Hepatocyte (in vitro differentiated cells): ENCODE results near the gene SHTN1. TPM values are rescaled to one million over a fixed set of nuclear protein-coding genes. Genes with fewer than 3 reads are reported as not detected.

ENCODE experiments used
- DNase-seq: peaks from one replicate; pipeline ENCODE4 v3.0.0-alpha.2; 2016; ENCODE audit warnings: low spot score
- H2AFZ ChIP-seq: fragments of 200-600 bp; sonication (generic); 2 replicates; pipeline ENCODE4 v1.6.0; 2016; ENCODE audit warnings: antibody characterized with exemption, mild to moderate bottlenecking
- H3K27ac ChIP-seq: fragments of 200-600 bp; sonication (generic); 2 replicates; pipeline ENCODE4 v1.5.1; 2016; ENCODE audit warnings: mild to moderate bottlenecking
- H3K27me3 ChIP-seq: fragments of 200-600 bp; sonication (generic); 2 replicates; pipeline ENCODE4 v1.6.1; 2016
- H3K36me3 ChIP-seq: fragments of 200-600 bp; sonication (generic); replicated peaks from 2 replicates; pipeline ENCODE4 v1.5.1; 2016; ENCODE audit warnings: low read depth; ENCODE audit not compliant: insufficient read depth
- H3K4me1 ChIP-seq: fragments of 200-600 bp; sonication (generic); 2 replicates; pipeline ENCODE4 v1.5.1; 2016; ENCODE audit warnings: mild to moderate bottlenecking, moderate library complexity; ENCODE audit not compliant: insufficient read depth
- H3K4me2 ChIP-seq: fragments of 200-600 bp; sonication (generic); 2 replicates; pipeline ENCODE4 v1.6.0; 2016
- H3K4me3 ChIP-seq: fragments of 200-600 bp; sonication (generic); 2 replicates; pipeline ENCODE4 v1.5.1; 2016; ENCODE audit warnings: mild to moderate bottlenecking
- H3K79me2 ChIP-seq: fragments of 200-600 bp; sonication (generic); 2 replicates; pipeline ENCODE4 v1.6.0; 2017; ENCODE audit warnings: mild to moderate bottlenecking
- H3K9me2 ChIP-seq: fragments of 200-600 bp; sonication (generic); replicated peaks from 2 replicates; pipeline ENCODE4 v1.6.0; 2017; ENCODE audit warnings: mild to moderate bottlenecking; ENCODE audit not compliant: insufficient read depth
- H3K9me3 ChIP-seq: fragments of 200-600 bp; sonication (generic); 2 replicates; pipeline ENCODE4 v1.5.1; 2016; ENCODE audit warnings: low read depth, mild to moderate bottlenecking
- H4K20me1 ChIP-seq: fragments of 200-600 bp; sonication (generic); 2 replicates; pipeline ENCODE4 v1.6.0; 2016; ENCODE audit warnings: mild to moderate bottlenecking; ENCODE audit not compliant: insufficient read depth, poor library complexity, severe bottlenecking
- EZH2 ChIP-seq: fragments of 200-600 bp; sonication (generic); IDR thresholded peaks from 2 replicates; pipeline ENCODE4 v1.6.1; 2016; ENCODE audit warnings: antibody characterized with exemption, mild to moderate bottlenecking, borderline replicate concordance
- EZH2phosphoT487 ChIP-seq: fragments of 200-600 bp; sonication (generic); IDR thresholded peaks from one replicate; pipeline ENCODE4 v1.6.1; 2018; ENCODE audit warnings: antibody characterized with exemption, mild to moderate bottlenecking, low read depth, moderate library complexity; ENCODE audit not compliant: unreplicated experiment, severe bottlenecking
- WGBS: methylation state at CpG from one replicate; pipeline ENCODE4 v1.1.6; 2016; ENCODE audit warnings: low lambda C conversion rate; ENCODE audit errors: missing lambda C conversion rate; 5-methylcytosine and 5-hydroxymethylcytosine counted together
- polyA plus RNA-seq: library from polyadenylated mRNA; unstranded; fragments of >200 nt; fragmentation: Nextera tagmentation; extraction: Ambion mirVana; gene quantifications from 2 replicates; pipeline ENCODE4 v1.2.1, GENCODE V29; 2016
- total RNA-seq: library from RNA; depleted of rRNA; stranded (reverse); fragments of >200 nt; gene quantifications from 2 replicates; pipeline ENCODE4 v1.2.3, GENCODE V29; 2014
- TF ChIP-seq, protein P1 (sequence below): fragments of 200-600 bp; sonication (generic); IDR thresholded peaks from 2 replicates; pipeline ENCODE4 v1.5.1; 2016; ENCODE audit warnings: antibody characterized with exemption, mild to moderate bottlenecking; ENCODE audit not compliant: poor library complexity

Gene SHTN1
- total and polyA plus RNA-seq, 2 experiments from 2014 or later: 15.6 to 27.7 TPM

DNA sequence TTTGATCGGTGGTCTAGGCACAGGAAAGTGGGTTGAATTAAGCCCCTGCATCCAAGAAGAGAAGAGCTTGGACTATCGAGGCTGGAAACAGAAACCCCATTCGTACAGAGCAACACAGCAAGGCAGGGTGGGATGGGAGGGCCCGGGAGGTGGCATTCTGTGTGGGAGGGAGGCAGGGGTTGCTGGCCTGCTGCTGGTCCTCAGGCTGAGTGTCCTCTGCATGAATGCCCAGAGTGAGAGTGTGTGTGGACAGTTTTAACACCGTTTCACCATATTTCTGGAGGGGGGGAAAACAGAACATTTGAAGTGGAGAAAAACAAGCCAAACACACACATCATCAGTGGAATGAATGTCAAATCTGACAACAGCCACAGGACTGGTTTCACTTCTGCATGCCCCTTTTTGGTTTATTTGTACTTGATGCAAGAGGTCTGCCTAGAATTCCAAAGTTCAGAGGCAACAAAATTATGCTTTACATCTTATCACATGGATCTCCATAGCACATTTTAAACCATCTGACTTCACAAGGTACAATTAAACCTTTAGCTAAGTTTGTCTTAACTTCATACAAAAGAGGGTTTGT, 166.8 kb downstream of the SHTN1 start:
- Histone ChIP-seq H3K9me3 (no peaks in the 10 kb centered on the region), H3K9me2 (no peaks in the 10 kb centered on the region), H3K27me3 (no peaks in the 10 kb centered on the region), H3K4me2 (peak overlapping the region; percentile 18), H3K27ac (no peak overlapping the region), H3K36me3 (no peaks in the 10 kb centered on the region), H4K20me1 (no peaks in the 10 kb centered on the region), H3K4me3 (no peak overlapping the region), H2AFZ (no peak overlapping the region), H3K79me2 (no peaks in the 10 kb centered on the region), H3K4me1 (peaks cover 11% of the 10 kb centered on the region)
- no peak for TF ChIP-seq EZH2
- TF ChIP-seq, protein P1, sequence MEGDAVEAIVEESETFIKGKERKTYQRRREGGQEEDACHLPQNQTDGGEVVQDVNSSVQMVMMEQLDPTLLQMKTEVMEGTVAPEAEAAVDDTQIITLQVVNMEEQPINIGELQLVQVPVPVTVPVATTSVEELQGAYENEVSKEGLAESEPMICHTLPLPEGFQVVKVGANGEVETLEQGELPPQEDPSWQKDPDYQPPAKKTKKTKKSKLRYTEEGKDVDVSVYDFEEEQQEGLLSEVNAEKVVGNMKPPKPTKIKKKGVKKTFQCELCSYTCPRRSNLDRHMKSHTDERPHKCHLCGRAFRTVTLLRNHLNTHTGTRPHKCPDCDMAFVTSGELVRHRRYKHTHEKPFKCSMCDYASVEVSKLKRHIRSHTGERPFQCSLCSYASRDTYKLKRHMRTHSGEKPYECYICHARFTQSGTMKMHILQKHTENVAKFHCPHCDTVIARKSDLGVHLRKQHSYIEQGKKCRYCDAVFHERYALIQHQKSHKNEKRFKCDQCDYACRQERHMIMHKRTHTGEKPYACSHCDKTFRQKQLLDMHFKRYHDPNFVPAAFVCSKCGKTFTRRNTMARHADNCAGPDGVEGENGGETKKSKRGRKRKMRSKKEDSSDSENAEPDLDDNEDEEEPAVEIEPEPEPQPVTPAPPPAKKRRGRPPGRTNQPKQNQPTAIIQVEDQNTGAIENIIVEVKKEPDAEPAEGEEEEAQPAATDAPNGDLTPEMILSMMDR: no peak
- TF ChIP-seq EZH2phosphoT487: no peak
- 73% methylated on average over 5 of the region's 5 CpGs for WGBS
- DNase-seq: no peak

DNA sequence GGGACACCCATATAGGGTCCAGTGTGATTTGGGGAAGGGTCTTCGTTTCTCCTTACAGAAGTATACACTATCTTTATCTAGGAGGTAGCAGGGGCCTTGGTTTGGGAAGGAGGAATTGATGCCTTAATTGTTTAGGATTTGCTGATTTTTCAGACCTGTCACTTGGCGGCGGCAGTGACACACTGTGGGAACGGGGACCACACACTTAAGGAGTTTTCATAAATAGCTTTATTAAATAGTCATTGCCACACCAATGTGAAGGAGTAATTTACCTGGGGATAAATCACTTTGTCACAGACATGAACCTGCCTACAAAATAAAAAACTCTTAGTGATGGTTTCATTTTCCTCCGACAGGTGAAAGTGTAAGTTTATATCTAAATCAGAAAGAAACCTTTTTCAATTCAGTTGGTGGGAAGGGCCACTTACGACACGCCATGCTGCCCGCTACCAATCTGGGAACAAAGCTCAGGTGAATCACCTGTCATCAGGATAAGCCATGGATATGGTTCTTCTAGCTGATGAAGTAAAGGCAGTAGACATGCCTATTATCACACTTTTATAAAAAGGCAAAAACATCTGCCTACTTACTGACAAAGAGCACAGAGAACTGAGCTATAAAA, 168.0 kb downstream of the SHTN1 start:
- H3K79me2 ChIP-seq: no peaks in the 10 kb centered on the region
- H4K20me1 ChIP-seq: no peaks in the 10 kb centered on the region
- H3K4me3 ChIP-seq: no peak overlapping the region
- no peaks in the 10 kb centered on the region for H3K9me2 ChIP-seq
- H3K36me3 ChIP-seq: no peaks in the 10 kb centered on the region
- no peaks in the 10 kb centered on the region for H3K27me3 ChIP-seq
- no peak overlapping the region for H3K4me2 ChIP-seq
- peaks cover 11% of the 10 kb centered on the region for H3K4me1 ChIP-seq
- 69% methylated on average over 8 of the region's 8 CpGs for WGBS
- no peak overlapping the region for H3K27ac ChIP-seq
- no peak overlapping the region for H2AFZ ChIP-seq
- TF ChIP-seq, protein P1: peak; percentile 27
- no peak for TF ChIP-seq EZH2phosphoT487
- no peak for TF ChIP-seq EZH2
- DNase-seq: no peak
- H3K9me3 ChIP-seq: no peaks in the 10 kb centered on the region

DNA sequence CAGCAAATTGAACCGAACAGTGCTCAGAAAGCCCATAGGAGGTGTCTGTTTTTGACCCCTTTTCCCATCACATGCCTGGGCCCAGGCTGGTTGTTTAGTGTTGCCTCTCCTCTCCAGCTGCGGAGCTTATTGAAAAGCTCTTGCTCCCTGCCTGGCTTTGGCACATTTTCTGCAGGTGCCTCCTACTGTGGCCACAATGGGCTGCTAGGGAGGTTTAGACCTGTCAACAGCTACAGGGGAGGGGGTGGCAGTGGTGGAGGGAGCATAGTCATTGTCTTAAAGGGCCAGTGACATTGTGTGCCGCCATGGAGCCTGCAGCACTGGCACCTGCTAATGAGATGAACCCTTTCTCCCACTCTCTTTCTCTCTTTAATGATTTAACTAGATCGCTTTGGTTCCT, 168.9 kb downstream of the SHTN1 start:
- no peak overlapping the region for H3K4me2 ChIP-seq
- H3K9me3 ChIP-seq: no peaks in the 10 kb centered on the region
- H3K4me3 ChIP-seq: no peak overlapping the region
- H3K36me3 ChIP-seq: no peaks in the 10 kb centered on the region
- H3K79me2 ChIP-seq: no peaks in the 10 kb centered on the region
- no peak for DNase-seq
- H3K27me3 ChIP-seq: no peaks in the 10 kb centered on the region
- no peaks in the 10 kb centered on the region for H4K20me1 ChIP-seq
- H2AFZ ChIP-seq: no peak overlapping the region
- TF ChIP-seq EZH2phosphoT487 (no peak), EZH2 (no peak)
- TF ChIP-seq, protein P1: no peak
- peaks cover 11% of the 10 kb centered on the region for H3K4me1 ChIP-seq
- 35% methylated on average over 4 of the region's 4 CpGs for WGBS
- H3K27ac ChIP-seq: no peak overlapping the region
- H3K9me2 ChIP-seq: no peaks in the 10 kb centered on the region
